ENCODE measurements around the gene PPM1H.
A peak's percentile ranks its signal among the peaks of the same experiment; 100 is the strongest.

The PPM1H gene

DNA sequence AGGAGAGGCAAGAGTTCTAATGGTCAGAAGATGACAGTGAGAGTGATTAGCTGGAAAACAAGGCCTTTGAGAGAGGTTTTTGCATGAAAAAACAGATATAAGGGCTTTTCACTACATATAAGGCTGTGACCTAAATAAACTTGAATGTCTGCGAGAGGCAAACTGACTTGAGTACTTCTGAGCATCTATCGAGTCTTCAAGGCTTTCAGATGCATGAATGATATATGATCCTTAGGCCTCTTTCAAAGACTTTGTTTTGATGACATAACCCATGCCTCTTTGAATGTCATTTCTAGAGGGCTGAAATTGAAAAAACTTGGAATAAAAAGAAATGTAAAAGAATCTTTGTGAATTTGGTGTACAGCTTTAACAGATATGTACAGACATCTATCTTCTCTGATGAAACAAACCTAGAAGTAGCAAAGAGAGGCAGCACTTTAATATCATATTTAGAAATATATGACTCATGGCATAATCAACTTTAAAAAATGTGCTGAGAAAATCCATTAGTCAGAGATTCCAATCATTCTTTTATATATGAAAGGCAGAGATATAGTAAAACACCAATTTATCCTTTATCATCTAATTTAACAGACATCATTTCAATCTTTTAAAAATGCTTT lies 72.6 kb downstream of the PPM1H start:
- Histone ChIP-seq H3K4me1 (ENCODE audit: control insufficient read depth in 5 of 5, insufficient read depth in 5 of 5, low read length in 5 of 5) (peaks cover 0 to 49% (median 0%) of the 10 kb centered on the region in 5 donors), H3K27me3 (ENCODE audit: control insufficient read depth in 5 of 5, insufficient read depth in 4 of 5, low read length in 5 of 5) (no peaks in the 10 kb centered on the region), H3K36me3 (ENCODE audit: control insufficient read depth in 5 of 5, insufficient read depth in 5 of 5, low read length in 5 of 5) (no peaks in the 10 kb centered on the region), H3K4me3 (ENCODE audit: low read depth in 1 of 5, low read length in 5 of 5) (no peak overlapping the region), H3K9ac (ENCODE audit: low read length in 5 of 5) (no peak overlapping the region), H3K27ac (ENCODE audit: low read depth, low read length) (no peak overlapping the region), H3K9me3 (ENCODE audit: control insufficient read depth in 5 of 5, low read length in 5 of 5) (no peaks in the 10 kb centered on the region)

DNA sequence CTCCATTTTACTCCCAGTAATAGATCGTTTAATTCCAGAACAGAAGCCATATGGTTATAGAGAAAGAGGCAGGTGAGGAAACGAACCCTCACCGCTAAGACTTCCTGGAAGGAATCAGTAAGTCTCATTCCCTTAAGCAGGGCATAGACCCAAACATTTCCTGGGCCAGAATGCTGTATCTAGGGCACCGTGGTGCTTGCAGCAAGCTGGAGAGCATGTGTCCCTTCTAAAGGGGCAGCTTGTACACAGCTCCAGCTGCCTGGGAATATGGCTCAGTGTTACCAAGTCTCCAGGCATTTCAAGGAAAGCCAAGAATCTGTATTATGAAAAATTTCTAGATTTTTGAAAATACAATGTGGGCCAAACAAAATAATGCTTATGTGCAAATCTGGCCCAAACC lies 73.4 kb downstream of the PPM1H start:
- Histone ChIP-seq H3K4me3 (ENCODE audit: low read depth in 1 of 5, low read length in 5 of 5) (no peak overlapping the region), H3K27me3 (ENCODE audit: control insufficient read depth in 5 of 5, insufficient read depth in 4 of 5, low read length in 5 of 5) (no peaks in the 10 kb centered on the region), H3K9me3 (ENCODE audit: control insufficient read depth in 5 of 5, low read length in 5 of 5) (no peaks in the 10 kb centered on the region), H3K9ac (ENCODE audit: low read length in 5 of 5) (no peak overlapping the region), H3K27ac (ENCODE audit: low read depth, low read length) (peak overlapping the region; percentile 34), H3K4me1 (ENCODE audit: control insufficient read depth in 5 of 5, insufficient read depth in 5 of 5, low read length in 5 of 5) (peaks cover 0 to 50% (median 0%) of the 10 kb centered on the region in 5 donors), H3K36me3 (ENCODE audit: control insufficient read depth in 5 of 5, insufficient read depth in 5 of 5, low read length in 5 of 5) (no peaks in the 10 kb centered on the region)

DNA sequence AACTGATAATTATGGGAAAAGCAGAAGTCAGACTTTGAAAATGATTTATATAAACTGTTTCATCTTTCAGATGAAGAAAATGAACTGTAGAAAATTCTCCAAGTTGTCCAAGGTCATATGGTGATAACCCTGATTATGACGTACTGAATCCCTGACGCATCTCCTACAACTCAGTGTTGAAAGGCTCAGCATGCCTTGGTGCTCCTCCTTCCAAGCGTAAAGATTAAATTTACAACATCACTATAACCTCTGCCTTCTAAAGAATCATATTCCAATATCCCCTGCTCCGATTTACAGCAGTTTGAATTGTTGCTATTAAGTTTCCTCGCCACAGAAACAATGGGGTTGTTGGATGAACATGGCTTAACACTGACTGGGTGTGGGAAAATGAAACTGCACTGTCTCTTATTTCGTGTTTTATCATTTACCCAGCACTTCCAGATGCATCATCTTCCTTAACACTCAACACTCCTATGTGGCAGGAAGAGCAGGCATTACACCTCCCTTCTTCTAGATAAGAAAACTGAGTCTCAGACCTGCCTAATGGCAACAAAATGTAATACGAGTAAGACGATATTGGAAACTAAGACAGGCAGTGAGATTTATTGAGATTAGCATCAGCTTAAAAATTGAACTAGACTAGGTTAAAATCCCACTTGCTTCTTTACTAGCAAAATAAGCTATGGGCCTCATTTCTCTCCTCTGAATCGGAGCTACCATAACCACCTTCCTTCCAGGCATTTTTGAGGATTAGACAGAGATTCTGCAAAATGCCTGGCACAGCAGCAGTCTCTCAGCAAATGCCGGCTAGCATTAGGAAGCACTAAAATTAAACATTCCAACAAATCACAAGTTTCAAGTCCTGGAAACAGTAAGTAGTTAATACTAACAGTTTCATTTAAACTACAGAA lies 74.2 kb downstream of the PPM1H start:
- H3K27me3 ChIP-seq (ENCODE audit: control insufficient read depth in 5 of 5, insufficient read depth in 4 of 5, low read length in 5 of 5) = no peaks in the 10 kb centered on the region
- H3K9me3 ChIP-seq (ENCODE audit: control insufficient read depth in 5 of 5, low read length in 5 of 5) = no peaks in the 10 kb centered on the region
- peaks cover 0 to 41% (median 0%) of the 10 kb centered on the region in 5 donors for H3K4me1 ChIP-seq (ENCODE audit: control insufficient read depth in 5 of 5, insufficient read depth in 5 of 5, low read length in 5 of 5)
- peak overlapping the region in 1 of 5 donors; percentile 17 for H3K9ac ChIP-seq (ENCODE audit: low read length in 5 of 5)
- H3K36me3 ChIP-seq (ENCODE audit: control insufficient read depth in 5 of 5, insufficient read depth in 5 of 5, low read length in 5 of 5) = no peaks in the 10 kb centered on the region
- H3K27ac ChIP-seq (ENCODE audit: low read depth, low read length) = peak overlapping the region; percentile 34
- peak overlapping the region in 3 of 5 donors; percentile 23 to 50 (median 34) for H3K4me3 ChIP-seq (ENCODE audit: low read depth in 1 of 5, low read length in 5 of 5)

DNA sequence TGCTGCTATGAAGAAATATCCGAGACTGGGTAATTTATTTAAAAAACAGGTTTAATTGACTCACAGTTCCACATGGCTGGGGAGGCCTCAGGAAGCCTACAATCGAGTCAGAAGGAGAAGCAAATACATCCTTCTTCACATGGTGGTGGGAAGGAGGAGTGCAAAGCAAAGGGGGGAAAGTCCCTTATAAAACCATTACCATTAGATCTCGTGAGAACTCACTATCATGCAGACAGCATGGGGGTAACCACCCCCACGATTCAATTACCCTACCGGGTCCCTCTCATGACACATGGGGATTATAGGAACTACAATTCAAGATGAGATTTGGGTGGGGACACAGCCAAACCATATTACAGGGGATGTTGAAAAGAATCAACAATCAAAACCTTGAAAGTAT lies 74.9 kb downstream of the PPM1H start:
- Histone ChIP-seq H3K4me3 (ENCODE audit: low read depth in 1 of 5, low read length in 5 of 5) (no peak overlapping the region), H3K4me1 (ENCODE audit: control insufficient read depth in 5 of 5, insufficient read depth in 5 of 5, low read length in 5 of 5) (peaks cover 0 to 37% (median 0%) of the 10 kb centered on the region in 5 donors), H3K27me3 (ENCODE audit: control insufficient read depth in 5 of 5, insufficient read depth in 4 of 5, low read length in 5 of 5) (no peaks in the 10 kb centered on the region), H3K27ac (ENCODE audit: low read depth, low read length) (peak overlapping the region; percentile 34), H3K9ac (ENCODE audit: low read length in 5 of 5) (no peak overlapping the region), H3K9me3 (ENCODE audit: control insufficient read depth in 5 of 5, low read length in 5 of 5) (no peaks in the 10 kb centered on the region), H3K36me3 (ENCODE audit: control insufficient read depth in 5 of 5, insufficient read depth in 5 of 5, low read length in 5 of 5) (no peaks in the 10 kb centered on the region)

DNA sequence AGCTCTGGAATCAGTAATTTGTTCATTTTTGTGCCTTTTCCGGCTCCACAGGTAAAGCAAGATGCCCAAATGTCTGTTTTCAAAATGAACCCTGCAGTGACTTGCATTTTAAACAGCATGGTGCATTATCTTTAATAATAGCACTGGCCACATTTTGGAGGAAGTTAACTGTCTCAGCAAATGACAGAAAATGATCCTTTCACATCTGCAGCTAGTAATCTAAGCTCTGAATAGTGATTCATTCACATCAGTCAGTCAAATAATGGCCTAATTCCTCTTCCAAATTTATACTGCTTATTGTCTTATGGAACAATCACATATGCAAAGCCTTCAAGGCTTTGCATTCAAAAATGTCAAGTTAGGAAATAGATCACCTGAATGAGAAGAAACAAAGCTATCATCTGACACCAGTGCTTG lies 75.6 kb downstream of the PPM1H start:
- Histone ChIP-seq H3K9ac (ENCODE audit: low read length in 5 of 5) (no peak overlapping the region), H3K4me1 (ENCODE audit: control insufficient read depth in 5 of 5, insufficient read depth in 5 of 5, low read length in 5 of 5) (peaks cover 0 to 32% (median 0%) of the 10 kb centered on the region in 5 donors), H3K36me3 (ENCODE audit: control insufficient read depth in 5 of 5, insufficient read depth in 5 of 5, low read length in 5 of 5) (no peaks in the 10 kb centered on the region), H3K9me3 (ENCODE audit: control insufficient read depth in 5 of 5, low read length in 5 of 5) (no peaks in the 10 kb centered on the region), H3K27me3 (ENCODE audit: control insufficient read depth in 5 of 5, insufficient read depth in 4 of 5, low read length in 5 of 5) (no peaks in the 10 kb centered on the region), H3K4me3 (ENCODE audit: low read depth in 1 of 5, low read length in 5 of 5) (no peak overlapping the region), H3K27ac (ENCODE audit: low read depth, low read length) (peak overlapping the region; percentile 34)

DNA sequence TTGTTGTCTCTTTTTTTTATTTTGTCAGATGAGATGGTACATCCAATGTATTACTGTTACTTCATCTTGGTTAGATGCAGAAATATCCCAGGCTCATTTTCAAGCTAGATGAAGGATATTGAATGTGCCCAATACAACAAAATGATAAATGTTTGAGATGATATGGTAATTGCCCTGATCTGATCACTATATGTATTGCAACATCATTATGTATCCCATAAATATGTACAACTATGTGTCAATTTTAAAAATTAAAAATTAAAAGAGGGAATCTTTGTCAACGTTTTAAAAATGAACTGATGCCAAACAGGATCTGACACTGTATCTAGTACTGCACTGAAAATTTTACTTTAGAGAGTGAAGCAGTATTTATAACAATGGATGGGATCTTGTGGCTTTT lies 78.5 kb downstream of the PPM1H start:
- no peaks in the 10 kb centered on the region for H3K36me3 ChIP-seq (ENCODE audit: control insufficient read depth in 5 of 5, insufficient read depth in 5 of 5, low read length in 5 of 5)
- H3K9ac ChIP-seq (ENCODE audit: low read length in 5 of 5) = no peak overlapping the region
- H3K4me1 ChIP-seq (ENCODE audit: control insufficient read depth in 5 of 5, insufficient read depth in 5 of 5, low read length in 5 of 5) = peaks cover 0 to 38% (median 0%) of the 10 kb centered on the region in 5 donors
- H3K4me3 ChIP-seq (ENCODE audit: low read depth in 1 of 5, low read length in 5 of 5) = no peak overlapping the region
- no peaks in the 10 kb centered on the region for H3K9me3 ChIP-seq (ENCODE audit: control insufficient read depth in 5 of 5, low read length in 5 of 5)
- H3K27ac ChIP-seq (ENCODE audit: low read depth, low read length) = no peak overlapping the region
- H3K27me3 ChIP-seq (ENCODE audit: control insufficient read depth in 5 of 5, insufficient read depth in 4 of 5, low read length in 5 of 5) = no peaks in the 10 kb centered on the region

DNA sequence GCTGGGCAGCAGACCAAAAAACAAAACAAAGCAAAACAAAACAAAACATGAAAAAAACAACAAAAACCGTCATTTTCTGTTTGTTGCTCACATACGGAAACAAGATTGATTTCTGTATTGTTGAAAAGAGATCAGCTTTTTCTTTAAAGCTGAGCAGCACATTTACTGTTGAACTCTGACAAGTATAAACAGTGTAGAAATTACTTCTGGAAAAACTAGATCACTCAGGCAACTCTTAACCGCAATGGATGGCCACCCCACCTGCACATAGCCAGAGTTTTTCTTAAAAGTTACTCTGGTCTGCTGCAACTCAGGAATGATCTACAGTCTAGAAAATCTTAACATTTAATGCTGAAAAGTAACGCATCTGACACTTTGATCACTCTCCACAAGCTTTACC lies 80.9 kb downstream of the PPM1H start:
- no peak overlapping the region for H3K4me3 ChIP-seq (ENCODE audit: low read depth in 1 of 5, low read length in 5 of 5)
- no peaks in the 10 kb centered on the region for H3K36me3 ChIP-seq (ENCODE audit: control insufficient read depth in 5 of 5, insufficient read depth in 5 of 5, low read length in 5 of 5)
- no peaks in the 10 kb centered on the region for H3K27me3 ChIP-seq (ENCODE audit: control insufficient read depth in 5 of 5, insufficient read depth in 4 of 5, low read length in 5 of 5)
- H3K27ac ChIP-seq (ENCODE audit: low read depth, low read length) = peak overlapping the region; percentile 17
- H3K4me1 ChIP-seq (ENCODE audit: control insufficient read depth in 5 of 5, insufficient read depth in 5 of 5, low read length in 5 of 5) = peaks cover 0 to 23% (median 0%) of the 10 kb centered on the region in 5 donors
- no peak overlapping the region for H3K9ac ChIP-seq (ENCODE audit: low read length in 5 of 5)
- no peaks in the 10 kb centered on the region for H3K9me3 ChIP-seq (ENCODE audit: control insufficient read depth in 5 of 5, low read length in 5 of 5)

DNA sequence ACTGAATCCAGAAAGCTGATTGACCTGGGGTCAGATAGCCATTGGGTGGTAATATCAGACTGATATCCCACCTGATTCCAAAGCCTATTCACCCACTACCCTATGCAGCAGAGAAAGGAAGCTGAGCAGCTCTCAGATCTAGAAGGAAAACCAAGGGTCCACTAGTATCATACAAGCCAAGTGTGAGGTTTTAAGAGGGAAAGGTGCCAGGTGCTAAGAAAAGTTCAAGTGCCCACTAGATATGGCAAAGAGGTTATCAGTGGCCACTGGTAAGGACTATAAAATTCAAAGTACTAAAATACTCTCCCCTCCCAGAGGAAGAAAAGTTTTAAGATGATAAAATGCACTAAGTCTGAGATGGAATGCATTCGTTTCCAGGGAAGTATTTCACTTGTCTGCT lies 85.6 kb downstream of the PPM1H start:
- Histone ChIP-seq H3K36me3 (ENCODE audit: control insufficient read depth in 5 of 5, insufficient read depth in 5 of 5, low read length in 5 of 5) (no peaks in the 10 kb centered on the region), H3K4me1 (ENCODE audit: control insufficient read depth in 5 of 5, insufficient read depth in 5 of 5, low read length in 5 of 5) (peaks cover 0 to 34% (median 0%) of the 10 kb centered on the region in 5 donors), H3K27ac (ENCODE audit: low read depth, low read length) (no peak overlapping the region), H3K9ac (ENCODE audit: low read length in 5 of 5) (no peak overlapping the region), H3K4me3 (ENCODE audit: low read depth in 1 of 5, low read length in 5 of 5) (no peak overlapping the region), H3K27me3 (ENCODE audit: control insufficient read depth in 5 of 5, insufficient read depth in 4 of 5, low read length in 5 of 5) (no peaks in the 10 kb centered on the region), H3K9me3 (ENCODE audit: control insufficient read depth in 5 of 5, low read length in 5 of 5) (no peaks in the 10 kb centered on the region)

DNA sequence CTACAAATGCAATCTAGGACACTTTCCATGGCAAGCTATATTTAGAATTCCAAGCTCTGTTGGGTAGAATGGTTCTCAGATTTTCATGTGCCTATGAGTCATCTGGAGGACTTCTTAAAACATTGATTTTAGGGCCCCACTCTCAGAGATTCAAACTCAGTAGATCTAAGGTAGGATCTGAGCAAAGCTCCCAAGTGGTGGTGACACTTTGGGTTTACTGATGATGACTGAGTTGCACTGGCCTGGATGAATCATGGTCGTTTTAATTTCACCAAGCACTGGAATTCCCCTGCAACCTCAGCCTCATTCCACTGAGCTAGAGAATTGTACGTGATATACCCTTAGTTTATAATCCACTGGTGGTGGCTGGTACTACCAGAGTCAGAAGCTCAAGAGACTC lies 86.5 kb downstream of the PPM1H start:
- H3K27me3 ChIP-seq (ENCODE audit: control insufficient read depth in 5 of 5, insufficient read depth in 4 of 5, low read length in 5 of 5) = no peaks in the 10 kb centered on the region
- H3K4me1 ChIP-seq (ENCODE audit: control insufficient read depth in 5 of 5, insufficient read depth in 5 of 5, low read length in 5 of 5) = peaks cover 0 to 34% (median 2%) of the 10 kb centered on the region in 5 donors
- no peak overlapping the region for H3K9ac ChIP-seq (ENCODE audit: low read length in 5 of 5)
- H3K27ac ChIP-seq (ENCODE audit: low read depth, low read length) = peak overlapping the region; percentile 11
- H3K9me3 ChIP-seq (ENCODE audit: control insufficient read depth in 5 of 5, low read length in 5 of 5) = no peaks in the 10 kb centered on the region
- H3K4me3 ChIP-seq (ENCODE audit: low read depth in 1 of 5, low read length in 5 of 5) = no peak overlapping the region
- no peaks in the 10 kb centered on the region for H3K36me3 ChIP-seq (ENCODE audit: control insufficient read depth in 5 of 5, insufficient read depth in 5 of 5, low read length in 5 of 5)

DNA sequence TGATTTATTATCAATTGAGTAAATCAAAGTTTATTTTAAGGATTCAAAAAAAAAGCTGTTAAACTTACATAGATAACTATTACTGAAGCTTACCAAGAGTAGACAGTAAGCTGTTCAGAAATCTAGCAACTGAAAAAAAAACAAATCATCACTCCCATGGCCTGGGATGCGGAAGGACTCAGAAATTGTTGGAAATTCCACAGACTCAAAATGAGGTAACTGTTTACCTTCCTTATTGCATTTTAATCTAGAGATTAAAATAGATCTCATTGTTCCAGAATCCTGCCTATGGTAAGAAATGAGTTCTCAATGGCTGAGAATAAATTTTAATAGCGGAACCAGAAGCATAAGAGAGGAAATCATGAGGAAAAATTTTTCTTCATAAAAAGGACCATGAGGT lies 87.2 kb downstream of the PPM1H start:
- Histone ChIP-seq H3K27me3 (ENCODE audit: control insufficient read depth in 5 of 5, insufficient read depth in 4 of 5, low read length in 5 of 5) (no peaks in the 10 kb centered on the region), H3K9me3 (ENCODE audit: control insufficient read depth in 5 of 5, low read length in 5 of 5) (no peaks in the 10 kb centered on the region), H3K4me1 (ENCODE audit: control insufficient read depth in 5 of 5, insufficient read depth in 5 of 5, low read length in 5 of 5) (peaks cover 0 to 34% (median 2%) of the 10 kb centered on the region in 5 donors), H3K27ac (ENCODE audit: low read depth, low read length) (peak overlapping the region; percentile 14), H3K9ac (ENCODE audit: low read length in 5 of 5) (no peak overlapping the region), H3K36me3 (ENCODE audit: control insufficient read depth in 5 of 5, insufficient read depth in 5 of 5, low read length in 5 of 5) (no peaks in the 10 kb centered on the region), H3K4me3 (ENCODE audit: low read depth in 1 of 5, low read length in 5 of 5) (no peak overlapping the region)

All from subcutaneous abdominal adipose tissue (tissue), 5 donors.